ENCODE data around the gene CYP2C19.
"Not testable (repeated sequence)": the region's sequence is repeated elsewhere in the genome, so short reads cannot be mapped to it uniquely, and the experiment has no call there.

Gene CYP2C19

GRCh38 chr10:94890264-94891022 is 128.0 kb downstream of the CYP2C19 start:
- DNase-seq = no peak

DNA sequence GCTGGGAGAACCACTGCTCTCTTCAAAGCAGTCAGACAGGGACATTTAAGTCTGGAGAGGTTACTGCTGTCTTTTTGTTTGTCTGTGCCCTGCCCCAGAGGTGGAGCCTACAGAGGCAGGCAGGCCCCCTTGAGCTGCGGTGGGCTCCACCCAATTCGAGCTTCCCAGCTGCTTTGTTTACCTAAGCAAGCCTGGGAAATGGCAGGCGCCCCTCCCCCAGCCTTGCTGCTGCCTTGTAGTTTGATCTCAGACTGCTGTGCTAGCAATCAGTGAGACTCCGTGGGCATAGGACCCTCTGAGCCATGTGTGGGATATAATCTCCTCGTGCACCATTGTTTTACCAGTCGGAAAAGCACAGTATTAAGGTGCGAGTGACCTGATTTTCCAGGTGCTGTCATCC is 135.9 kb downstream of the CYP2C19 start:
- DNase-seq = not testable (repeated sequence)

- no peak for DNase-seq
These were observed 139.6 kb downstream of the CYP2C19 start for GRCh38 chr10:94902080-94902479.

DNA sequence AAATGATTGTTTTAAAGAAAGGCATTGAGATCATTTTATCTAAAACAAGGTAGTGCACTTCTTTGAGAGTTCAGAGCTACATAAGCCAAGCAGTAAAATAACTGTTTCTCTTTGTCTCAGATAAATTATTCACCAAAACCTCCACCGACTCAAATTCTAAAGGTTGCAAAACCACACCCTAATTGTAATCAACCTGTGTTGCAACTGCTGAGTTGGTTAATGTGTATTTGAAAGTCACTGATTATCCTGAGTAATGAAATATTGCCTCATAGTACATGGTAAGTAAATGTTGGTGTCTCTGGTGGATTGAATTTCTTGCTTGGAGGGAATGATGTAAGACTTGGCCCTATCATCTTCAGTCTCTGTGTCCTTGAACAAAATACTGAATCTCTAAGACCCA is 140.1 kb downstream of the CYP2C19 start:
- DNase-seq = no peak
